KOPT-K1 (cell line): Measurements from ENCODE around the gene GSTK1.

ENCODE experiments used
- H3K27ac ChIP-seq: fragments of 200-600 bp; sonication (generic); 2 replicates; pipeline ENCODE4 v1.5.1; 2016; ENCODE audit warnings: antibody characterized with exemption, mild to moderate bottlenecking, low read depth, low read length; ENCODE audit not compliant: poor library complexity, severe bottlenecking
- H3K36me3 ChIP-seq: fragments of 200-600 bp; sonication (generic); 2 replicates; pipeline ENCODE4 v1.5.1; 2017; ENCODE audit warnings: antibody characterized with exemption, mild to moderate bottlenecking, low read length, moderate library complexity; ENCODE audit not compliant: insufficient read depth
- H3K9me3 ChIP-seq: fragments of 200-600 bp; sonication (generic); 2 replicates; pipeline ENCODE4 v1.5.1; 2017; ENCODE audit warnings: antibody characterized with exemption, low read length, mild to moderate bottlenecking; ENCODE audit not compliant: insufficient read depth, poor library complexity, severe bottlenecking

Gene GSTK1

GRCh38 chr7:143318661-143319060 lies 55.4 kb downstream of the GSTK1 start:
- Histone ChIP-seq H3K36me3 (no peaks in the 10 kb centered on the region), H3K9me3 (no peaks in the 10 kb centered on the region), H3K27ac (no peak overlapping the region)
